Esophagus squamous epithelium (tissue), 4 donors: ENCODE results near the gene DDX20.

Source experiments
- POLR2A ChIP-seq, 4 donors: fragments of 450-650 bp; IDR thresholded peaks; one replicate each; pipeline ENCODE4 v1.6.1; 2017; ENCODE audit warnings: antibody characterized with exemption in 4 of 4, mild to moderate bottlenecking in 4 of 4, moderate library complexity in 3 of 4
- TF ChIP-seq, protein P1 (sequence below), 6 experiments: fragments of 450-650 bp in 4 of 6; fragments of 200-600 bp in 2 of 6; sonication (generic) in 2 of 6; IDR thresholded peaks; one replicate each; pipeline ENCODE4 v1.5.1; 2016 to 2019; ENCODE audit warnings: antibody characterized with exemption in 6 of 6, mild to moderate bottlenecking in 4 of 6, moderate library complexity in 4 of 6

DNA sequence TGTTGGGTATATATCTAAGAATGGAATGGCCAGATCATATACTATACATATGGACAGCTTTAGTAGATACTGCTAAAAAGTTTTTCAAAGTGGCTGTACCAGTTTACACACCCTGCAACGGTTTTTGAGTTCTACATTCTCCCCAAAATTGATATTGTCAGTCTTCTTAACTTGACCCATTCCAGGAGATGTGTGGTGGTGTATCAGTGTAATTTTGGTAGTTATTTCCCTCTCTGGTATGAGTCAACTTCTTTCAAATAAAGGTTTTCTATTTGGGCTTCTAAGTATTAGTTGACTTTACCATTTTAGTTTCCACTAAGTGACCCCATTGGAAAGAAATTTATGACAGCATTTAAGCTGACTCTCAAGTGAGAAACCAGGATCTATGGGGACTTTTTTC, 45.7 kb upstream of the DDX20 start:
- TF ChIP-seq POLR2A (IDR thresholded peaks at IDR 0.05) = no peak
- TF ChIP-seq, protein P1, sequence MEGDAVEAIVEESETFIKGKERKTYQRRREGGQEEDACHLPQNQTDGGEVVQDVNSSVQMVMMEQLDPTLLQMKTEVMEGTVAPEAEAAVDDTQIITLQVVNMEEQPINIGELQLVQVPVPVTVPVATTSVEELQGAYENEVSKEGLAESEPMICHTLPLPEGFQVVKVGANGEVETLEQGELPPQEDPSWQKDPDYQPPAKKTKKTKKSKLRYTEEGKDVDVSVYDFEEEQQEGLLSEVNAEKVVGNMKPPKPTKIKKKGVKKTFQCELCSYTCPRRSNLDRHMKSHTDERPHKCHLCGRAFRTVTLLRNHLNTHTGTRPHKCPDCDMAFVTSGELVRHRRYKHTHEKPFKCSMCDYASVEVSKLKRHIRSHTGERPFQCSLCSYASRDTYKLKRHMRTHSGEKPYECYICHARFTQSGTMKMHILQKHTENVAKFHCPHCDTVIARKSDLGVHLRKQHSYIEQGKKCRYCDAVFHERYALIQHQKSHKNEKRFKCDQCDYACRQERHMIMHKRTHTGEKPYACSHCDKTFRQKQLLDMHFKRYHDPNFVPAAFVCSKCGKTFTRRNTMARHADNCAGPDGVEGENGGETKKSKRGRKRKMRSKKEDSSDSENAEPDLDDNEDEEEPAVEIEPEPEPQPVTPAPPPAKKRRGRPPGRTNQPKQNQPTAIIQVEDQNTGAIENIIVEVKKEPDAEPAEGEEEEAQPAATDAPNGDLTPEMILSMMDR (IDR thresholded peaks at IDR 0.05) = no peak
